22Rv1 (cell line): ENCODE data around the gene APOL6.
A peak's percentile ranks its signal among the peaks of the same experiment; 100 is the strongest.

Experiments
- H3K27ac ChIP-seq: fragments of 450-650 bp; 2 replicates; pipeline ENCODE4 v1.5.1; 2017
- CTCF ChIP-seq: fragments of 450-650 bp; IDR thresholded peaks from 2 replicates; pipeline ENCODE4 v1.5.1; 2017; ENCODE audit warnings: mild to moderate bottlenecking
- ZFX ChIP-seq: fragments of 450-650 bp; IDR thresholded peaks from 2 replicates; pipeline ENCODE4 v1.6.1; 2017; ENCODE audit warnings: antibody characterized with exemption, borderline replicate concordance

APOL6 gene

GRCh38 chr22:35611200-35611890 lies 36.9 kb upstream of the APOL6 start:
- no peak for TF ChIP-seq ZFX
- no peak for TF ChIP-seq CTCF
- H3K27ac ChIP-seq = no peak overlapping the region

GRCh38 chr22:35611891-35612576 lies 36.2 kb upstream of the APOL6 start:
- no peak overlapping the region for H3K27ac ChIP-seq
- no peak for TF ChIP-seq ZFX
- TF ChIP-seq CTCF = no peak

GRCh38 chr22:35612903-35613302 lies 35.3 kb upstream of the APOL6 start:
- no peak for TF ChIP-seq CTCF
- no peak for TF ChIP-seq ZFX
- H3K27ac ChIP-seq = no peak overlapping the region

- no peak overlapping the region for H3K27ac ChIP-seq
- TF ChIP-seq ZFX (no peak), CTCF (no peak)
These were observed 33.8 kb upstream of the APOL6 start for GRCh38 chr22:35614404-35614803.

GRCh38 chr22:35615156-35615555 lies 33.1 kb upstream of the APOL6 start:
- H3K27ac ChIP-seq = no peak overlapping the region
- TF ChIP-seq ZFX = no peak
- no peak for TF ChIP-seq CTCF

GRCh38 chr22:35616043-35616442 lies 32.2 kb upstream of the APOL6 start:
- TF ChIP-seq ZFX (no peak), CTCF (no peak)
- H3K27ac ChIP-seq = no peak overlapping the region

GRCh38 chr22:35617137-35617755 lies 31.0 kb upstream of the APOL6 start, which contains the start of gene MB:
MB (minus strand) TSS chr22:35617329; CDS start chr22:35617257, 72 bp downstream.
- no peak for TF ChIP-seq ZFX
- TF ChIP-seq CTCF = no peak
- peak within 1 kb of the TSS; percentile 37 for H3K27ac ChIP-seq
